Suprapubic skin (tissue), 4 donors: Measurements from ENCODE around the gene PPP1R12B.
"Not testable (repeated sequence)": the region's sequence is repeated elsewhere in the genome, so short reads cannot be mapped to it uniquely, and the experiment has no call there.

Experiments used
- CTCF ChIP-seq, 2 donors: fragments of 200-600 bp in 1 of 2; fragments of 450-650 bp in 1 of 2; sonication (generic) in 1 of 2; IDR thresholded peaks; one replicate each; pipeline ENCODE4 v1.5.1; 2016 to 2019; ENCODE audit warnings: antibody characterized with exemption in 2 of 2, mild to moderate bottlenecking in 1 of 2, moderate library complexity in 1 of 2
- POLR2A ChIP-seq, 2 donors: fragments of 450-650 bp; IDR thresholded peaks; one replicate each; pipeline ENCODE4 v1.6.1; 2017; ENCODE audit warnings: antibody characterized with exemption in 2 of 2, mild to moderate bottlenecking in 2 of 2, moderate library complexity in 2 of 2
- POLR2AphosphoS5 ChIP-seq, 3 donors: sonication (generic); formaldehyde crosslinking; IDR thresholded peaks; one replicate each; pipeline ENCODE4 v1.6.1; 2017; ENCODE audit warnings: antibody characterized with exemption in 3 of 3

GRCh38 chr1:202554619-202555018, 206.1 kb downstream of the PPP1R12B start:
- not testable (repeated sequence) for TF ChIP-seq CTCF, POLR2AphosphoS5, POLR2A (IDR thresholded peaks at IDR 0.05)
